HL-60/S4 (cell line): ENCODE data around the gene CC2D2B.
"Not testable (repeated sequence)": the region's sequence is repeated elsewhere in the genome, so short reads cannot be mapped to it uniquely, and the experiment has no call there.

Experiments used
- in situ Hi-C: fragments of 300-500 bp; cut with MboI; formaldehyde crosslinking; loops from 2 replicates; pipeline ENCODE4 v1.14.3; 2022; ENCODE audit warnings: low sequenced_read_pairs

CC2D2B gene

GRCh38 chr10:96017191-96017687 lies 109.5 kb downstream of the CC2D2B start:
- in situ Hi-C loops, result loop anchor here (25.0 kb wide), 1 partner anchor 320 kb away; no protein-coding TSS in a partner anchor

- in situ Hi-C loops, result loop anchor here (25.0 kb wide), 1 partner anchor 316 kb away; no protein-coding TSS in a partner anchor
These were observed 113.6 kb downstream of the CC2D2B start for GRCh38 chr10:96021332-96021731.

- in situ Hi-C loops, result loop anchor here (25.0 kb wide), 1 partner anchor 315 kb away; no protein-coding TSS in a partner anchor
These were observed 115.0 kb downstream of the CC2D2B start for GRCh38 chr10:96022739-96023138.

GRCh38 chr10:96023168-96023567 lies 115.4 kb downstream of the CC2D2B start:
- in situ Hi-C loops, result loop anchor here (25.0 kb wide), 1 partner anchor 314 kb away; no protein-coding TSS in a partner anchor

- in situ Hi-C loops, result no loop called here
These were observed 117.8 kb downstream of the CC2D2B start for GRCh38 chr10:96025566-96025965.

- in situ Hi-C loops, result no loop called here
These were observed 126.8 kb downstream of the CC2D2B start for GRCh38 chr10:96034625-96035024.

GRCh38 chr10:96038476-96039387 lies 131.0 kb downstream of the CC2D2B start:
- in situ Hi-C loops, result no loop called here

GRCh38 chr10:96041146-96041545 lies 133.4 kb downstream of the CC2D2B start:
- in situ Hi-C loops, result no loop called here

GRCh38 chr10:96043033-96043892 lies 135.5 kb downstream of the CC2D2B start, which contains the start of gene CCNJ:
CCNJ (plus strand) TSS chr10:96043583; CDS start chr10:96044394, 811 bp downstream.
- in situ Hi-C loops, result no loop called here

- in situ Hi-C loops, result no loop called here
These were observed 136.3 kb downstream of the CC2D2B start for GRCh38 chr10:96043893-96044715.

- in situ Hi-C loops, result no loop called here
These were observed 137.0 kb downstream of the CC2D2B start for GRCh38 chr10:96044736-96045135.

- in situ Hi-C loops, result no loop called here
These were observed 138.8 kb downstream of the CC2D2B start for GRCh38 chr10:96046546-96046945.

- in situ Hi-C loops, result no loop called here
These were observed 139.4 kb downstream of the CC2D2B start for GRCh38 chr10:96047004-96047649.

- in situ Hi-C loops, result not testable (repeated sequence)
These were observed 140.2 kb downstream of the CC2D2B start for GRCh38 chr10:96047925-96048324.

GRCh38 chr10:96049340-96049739 lies 141.6 kb downstream of the CC2D2B start:
- in situ Hi-C loops, result no loop called here

GRCh38 chr10:96053985-96054384 lies 146.2 kb downstream of the CC2D2B start:
- in situ Hi-C loops, result no loop called here

GRCh38 chr10:96056787-96057186 lies 149.0 kb downstream of the CC2D2B start:
- in situ Hi-C loops, result no loop called here

- in situ Hi-C loops, result no loop called here
These were observed 153.5 kb downstream of the CC2D2B start for GRCh38 chr10:96061232-96061631.

GRCh38 chr10:96072674-96073073 lies 164.9 kb downstream of the CC2D2B start:
- in situ Hi-C loops, result no loop called here

GRCh38 chr10:96073722-96074121 lies 165.9 kb downstream of the CC2D2B start:
- in situ Hi-C loops, result no loop called here
